ENCODE data around the gene PLEKHA1.

DNA sequence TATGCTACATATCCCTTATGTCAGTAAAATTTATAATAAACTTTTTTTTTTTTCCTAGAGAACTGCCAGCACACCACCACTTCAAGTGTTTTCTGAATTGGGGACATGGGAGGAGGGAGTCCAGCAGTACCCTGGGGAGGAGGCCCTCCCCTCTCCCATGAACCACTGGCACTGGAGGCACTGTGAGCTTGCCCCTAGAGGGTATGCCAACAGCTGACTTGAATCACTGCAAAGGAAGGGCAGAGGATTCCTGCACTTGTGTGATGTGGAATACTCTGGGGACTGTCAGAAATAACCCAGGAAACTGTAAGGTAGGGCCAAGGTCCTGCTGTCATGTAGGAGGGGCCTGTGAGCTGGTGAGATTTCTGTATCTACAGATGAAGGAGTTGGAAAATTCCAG is 71.4 kb downstream of the PLEKHA1 start:
- no peak for TF ChIP-seq EZH2 (IDR thresholded peaks at IDR 0.05; ENCODE audit: borderline replicate concordance, low read depth, low read length, severe bottlenecking)
- TF ChIP-seq, protein P1, sequence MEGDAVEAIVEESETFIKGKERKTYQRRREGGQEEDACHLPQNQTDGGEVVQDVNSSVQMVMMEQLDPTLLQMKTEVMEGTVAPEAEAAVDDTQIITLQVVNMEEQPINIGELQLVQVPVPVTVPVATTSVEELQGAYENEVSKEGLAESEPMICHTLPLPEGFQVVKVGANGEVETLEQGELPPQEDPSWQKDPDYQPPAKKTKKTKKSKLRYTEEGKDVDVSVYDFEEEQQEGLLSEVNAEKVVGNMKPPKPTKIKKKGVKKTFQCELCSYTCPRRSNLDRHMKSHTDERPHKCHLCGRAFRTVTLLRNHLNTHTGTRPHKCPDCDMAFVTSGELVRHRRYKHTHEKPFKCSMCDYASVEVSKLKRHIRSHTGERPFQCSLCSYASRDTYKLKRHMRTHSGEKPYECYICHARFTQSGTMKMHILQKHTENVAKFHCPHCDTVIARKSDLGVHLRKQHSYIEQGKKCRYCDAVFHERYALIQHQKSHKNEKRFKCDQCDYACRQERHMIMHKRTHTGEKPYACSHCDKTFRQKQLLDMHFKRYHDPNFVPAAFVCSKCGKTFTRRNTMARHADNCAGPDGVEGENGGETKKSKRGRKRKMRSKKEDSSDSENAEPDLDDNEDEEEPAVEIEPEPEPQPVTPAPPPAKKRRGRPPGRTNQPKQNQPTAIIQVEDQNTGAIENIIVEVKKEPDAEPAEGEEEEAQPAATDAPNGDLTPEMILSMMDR (IDR thresholded peaks at IDR 0.05; ENCODE audit: extremely low read depth in 1 of 2, insufficient read depth in 1 of 2, low read depth in 1 of 2, low read length in 2 of 2), result no peak
- TF ChIP-seq POLR2AphosphoS5 (IDR thresholded peaks at IDR 0.05; ENCODE audit: insufficient read depth, low read depth, low read length), result no peak
- no peak for TF ChIP-seq MAX (IDR thresholded peaks at IDR 0.05; ENCODE audit: insufficient read depth, insufficient read length)
- no peak for TF ChIP-seq POLR2A (IDR thresholded peaks at IDR 0.05; ENCODE audit: low read depth, low read length)
- no peak for TF ChIP-seq MYC (IDR thresholded peaks at IDR 0.05; ENCODE audit: low read depth, low read length)
- no peak for TF ChIP-seq FOS (IDR thresholded peaks at IDR 0.05; ENCODE audit: borderline replicate concordance, insufficient read depth, low read length)
- TF ChIP-seq GATA2 (IDR thresholded peaks at IDR 0.05; ENCODE audit: insufficient read depth, insufficient read length, low read depth, low read length), result no peak
- TF ChIP-seq JUN (IDR thresholded peaks at IDR 0.05; ENCODE audit: borderline replicate concordance, insufficient read depth, insufficient read length, low read depth), result no peak
